ENCODE measurements around the gene GPR55. TPM values are rescaled to one million over a fixed set of nuclear protein-coding genes. Genes with fewer than 3 reads are reported as not detected.
A peak's percentile ranks its signal among the peaks of the same experiment; 100 is the strongest.

GPR55 gene
- total and polyA plus RNA-seq, 2 donors (not counting 1 experiment from before 2014, with no cell fraction given): 3.0 to 4.1 TPM

DNA sequence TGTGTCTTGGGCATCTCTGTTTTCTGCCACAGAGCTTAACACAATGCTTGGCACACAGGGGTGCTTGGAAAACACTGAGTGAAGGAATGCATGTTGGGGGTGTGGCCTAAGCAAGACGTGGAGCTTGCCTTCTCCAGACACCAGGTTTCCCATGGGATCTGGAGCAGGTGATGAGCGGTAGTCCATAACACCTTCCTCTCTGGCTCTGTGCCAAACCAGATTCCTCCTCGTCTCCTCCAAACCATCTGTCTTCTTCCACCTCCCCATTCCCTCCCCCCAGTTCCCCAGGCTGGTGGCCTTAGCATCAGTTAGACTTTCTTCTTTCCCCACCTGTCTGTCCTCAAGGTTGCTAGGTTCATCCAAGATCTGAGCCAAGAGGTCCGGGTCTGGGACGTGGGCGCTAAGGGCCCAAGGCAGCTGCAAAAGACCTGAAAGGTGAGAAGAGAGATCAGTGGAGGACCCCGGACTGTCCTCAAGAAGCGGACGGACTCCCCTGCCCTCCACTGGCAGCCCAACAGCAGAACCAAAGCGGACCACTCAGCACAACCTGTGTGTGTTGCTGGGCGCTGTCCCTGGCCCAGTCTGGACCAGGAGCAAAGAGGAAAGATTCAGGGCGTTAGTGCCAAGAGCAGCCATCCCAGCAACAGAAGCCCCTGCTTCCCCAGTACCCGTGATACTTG lies 61.5 kb downstream of the GPR55 start:
- H3K27me3 ChIP-seq (replicated peaks in 1 of 4; ENCODE audit: control extremely low read depth in 1 of 4, control insufficient read depth in 3 of 4, insufficient read depth in 4 of 4, low read length in 3 of 4): no peaks in the 10 kb centered on the region
- POLR2A ChIA-PET: no interaction called here
- peaks cover 5% of the 10 kb centered on the region for H4K20me1 ChIP-seq (ENCODE audit: control insufficient read depth, insufficient read depth, low read length, poor library complexity, severe bottlenecking)
- H3K27ac Mint-ChIP-seq: peak overlapping the region; percentile 21
- peaks cover 24% of the 10 kb centered on the region for H3K79me2 ChIP-seq (ENCODE audit: control insufficient read depth, insufficient read depth, low read length)
- peak overlapping the region; percentile 99 for H3K4me2 ChIP-seq (replicated peaks; ENCODE audit: low read depth, low read length, poor library complexity, severe bottlenecking)
- TF ChIP-seq EZH2 (IDR thresholded peaks at IDR 0.05; ENCODE audit: borderline replicate concordance, insufficient read depth, low read depth, low read length, poor library complexity, severe bottlenecking): no peak
- TF ChIP-seq, protein P1, sequence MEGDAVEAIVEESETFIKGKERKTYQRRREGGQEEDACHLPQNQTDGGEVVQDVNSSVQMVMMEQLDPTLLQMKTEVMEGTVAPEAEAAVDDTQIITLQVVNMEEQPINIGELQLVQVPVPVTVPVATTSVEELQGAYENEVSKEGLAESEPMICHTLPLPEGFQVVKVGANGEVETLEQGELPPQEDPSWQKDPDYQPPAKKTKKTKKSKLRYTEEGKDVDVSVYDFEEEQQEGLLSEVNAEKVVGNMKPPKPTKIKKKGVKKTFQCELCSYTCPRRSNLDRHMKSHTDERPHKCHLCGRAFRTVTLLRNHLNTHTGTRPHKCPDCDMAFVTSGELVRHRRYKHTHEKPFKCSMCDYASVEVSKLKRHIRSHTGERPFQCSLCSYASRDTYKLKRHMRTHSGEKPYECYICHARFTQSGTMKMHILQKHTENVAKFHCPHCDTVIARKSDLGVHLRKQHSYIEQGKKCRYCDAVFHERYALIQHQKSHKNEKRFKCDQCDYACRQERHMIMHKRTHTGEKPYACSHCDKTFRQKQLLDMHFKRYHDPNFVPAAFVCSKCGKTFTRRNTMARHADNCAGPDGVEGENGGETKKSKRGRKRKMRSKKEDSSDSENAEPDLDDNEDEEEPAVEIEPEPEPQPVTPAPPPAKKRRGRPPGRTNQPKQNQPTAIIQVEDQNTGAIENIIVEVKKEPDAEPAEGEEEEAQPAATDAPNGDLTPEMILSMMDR (IDR thresholded peaks at IDR 0.05): no peak
- intact Hi-C loops (cut with micrococcal nuclease): loop anchor here (1.0 to 2.0 kb wide), 2 partner anchors 15 to 50 kb away; no protein-coding TSS in a partner anchor
- H3K9ac ChIP-seq (ENCODE audit: low read length): no peak overlapping the region
- H3K9me3 Mint-ChIP-seq (ENCODE audit: insufficient read depth): peaks cover 2% of the 10 kb centered on the region
- H3K4me1 ChIP-seq (ENCODE audit: control insufficient read depth in 2 of 2, insufficient read depth in 2 of 2, low read length in 2 of 2): peaks cover 40 to 53% of the 10 kb centered on the region in 2 donors
- no peaks in the 10 kb centered on the region for H3K36me3 ChIP-seq (replicated peaks in 1 of 2; ENCODE audit: control extremely low read depth in 1 of 2, control insufficient read depth in 1 of 2, extremely low read depth in 1 of 2, insufficient read depth in 2 of 2, low read length in 1 of 2)
- H3K4me3 Mint-ChIP-seq: peak overlapping the region; percentile 90
- H3K27ac ChIP-seq (ENCODE audit: low read length in 2 of 2): no peak overlapping the region
- DNase-seq (no peak), ATAC-seq (ENCODE audit: low read depth) (no peak)
- peaks cover 52% of the 10 kb centered on the region for H3K4me1 Mint-ChIP-seq
- H3K27me3 Mint-ChIP-seq: peaks cover 10% of the 10 kb centered on the region
- no peak overlapping the region for H2AFZ ChIP-seq (ENCODE audit: insufficient read depth, low read depth, low read length, poor library complexity, severe bottlenecking)
- H3K4me3 ChIP-seq (ENCODE audit: control extremely low read depth in 1 of 5, extremely low read depth in 1 of 5, insufficient read depth in 1 of 5, low read depth in 2 of 5, low read length in 4 of 5): no peak overlapping the region
- 85% methylated on average over 8 of the region's 13 CpGs for WGBS (ENCODE audit: insufficient coverage)
- peaks cover 0 to 16% (median 0%) of the 10 kb centered on the region in 3 donors for H3K9me3 ChIP-seq (ENCODE audit: control extremely low read depth in 1 of 3, control insufficient read depth in 2 of 3, insufficient read depth in 1 of 3, low read length in 2 of 3)
- CTCF ChIA-PET: interaction anchor here (0.9 to 4.0 kb wide), 3 partner anchors 10 to 50 kb away, joined by 3 to 21 read pairs (median 3); no protein-coding TSS in a partner anchor

DNA sequence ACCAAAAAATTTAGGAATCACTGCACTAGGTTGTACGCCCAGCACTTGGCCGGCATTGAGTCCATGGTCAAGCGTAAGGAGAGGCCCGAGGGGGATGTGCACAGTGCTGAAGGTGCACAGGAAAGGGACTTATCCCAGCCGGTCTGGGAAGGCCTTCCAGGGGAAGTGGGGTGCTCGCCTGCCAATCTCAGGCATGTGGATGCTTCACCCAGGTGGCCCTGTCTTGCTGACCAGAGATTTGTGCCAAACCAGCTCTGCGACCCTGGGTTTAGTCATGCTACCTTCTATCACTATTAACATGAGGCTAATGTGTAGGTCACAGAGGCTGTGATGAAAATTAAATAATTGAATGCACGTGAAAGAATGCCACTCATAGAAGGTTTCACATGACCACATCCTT lies 62.0 kb downstream of the GPR55 start:
- Mint-ChIP-seq H3K27me3 (peaks cover 10% of the 10 kb centered on the region), H3K27ac (no peak overlapping the region), H3K4me3 (peak overlapping the region; percentile 90), H3K9me3 (ENCODE audit: insufficient read depth) (peaks cover 2% of the 10 kb centered on the region), H3K4me1 (peaks cover 52% of the 10 kb centered on the region)
- TF ChIP-seq, protein P1 (IDR thresholded peaks at IDR 0.05): no peak
- TF ChIP-seq EZH2 (IDR thresholded peaks at IDR 0.05; ENCODE audit: borderline replicate concordance, insufficient read depth, low read depth, low read length, poor library complexity, severe bottlenecking): no peak
- DNase-seq (no peak), ATAC-seq (ENCODE audit: low read depth) (no peak)
- Histone ChIP-seq H4K20me1 (ENCODE audit: control insufficient read depth, insufficient read depth, low read length, poor library complexity, severe bottlenecking) (peaks cover 5% of the 10 kb centered on the region), H3K36me3 (replicated peaks in 1 of 2; ENCODE audit: control extremely low read depth in 1 of 2, control insufficient read depth in 1 of 2, extremely low read depth in 1 of 2, insufficient read depth in 2 of 2, low read length in 1 of 2) (no peaks in the 10 kb centered on the region), H3K27me3 (replicated peaks in 1 of 4; ENCODE audit: control extremely low read depth in 1 of 4, control insufficient read depth in 3 of 4, insufficient read depth in 4 of 4, low read length in 3 of 4) (no peaks in the 10 kb centered on the region), H3K9me3 (ENCODE audit: control extremely low read depth in 1 of 3, control insufficient read depth in 2 of 3, insufficient read depth in 1 of 3, low read length in 2 of 3) (peaks cover 0 to 16% (median 0%) of the 10 kb centered on the region in 3 donors), H3K4me3 (ENCODE audit: control extremely low read depth in 1 of 5, extremely low read depth in 1 of 5, insufficient read depth in 1 of 5, low read depth in 2 of 5, low read length in 4 of 5) (no peak overlapping the region), H3K27ac (ENCODE audit: low read length in 2 of 2) (no peak overlapping the region), H2AFZ (ENCODE audit: insufficient read depth, low read depth, low read length, poor library complexity, severe bottlenecking) (no peak overlapping the region), H3K4me2 (replicated peaks; ENCODE audit: low read depth, low read length, poor library complexity, severe bottlenecking) (no peak overlapping the region), H3K79me2 (ENCODE audit: control insufficient read depth, insufficient read depth, low read length) (peaks cover 19% of the 10 kb centered on the region), H3K9ac (ENCODE audit: low read length) (no peak overlapping the region), H3K4me1 (ENCODE audit: control insufficient read depth in 2 of 2, insufficient read depth in 2 of 2, low read length in 2 of 2) (peaks cover 36 to 48% of the 10 kb centered on the region in 2 donors)
- CTCF ChIA-PET: interaction anchor here (0.9 to 4.0 kb wide), 4 partner anchors 10 to 65 kb away, joined by 3 to 21 read pairs (median 3); no protein-coding TSS in a partner anchor
- POLR2A ChIA-PET: no interaction called here
- WGBS (ENCODE audit: insufficient coverage): 84% methylated on average over 6 of the region's 8 CpGs
- intact Hi-C loops (cut with micrococcal nuclease): no loop called here

Measured in B cell (primary cell).